HG03280 (cell line): ENCODE data around the gene MARF1.

Experiments used
- ATAC-seq: cut with Tn5 transposase; IDR thresholded peaks from one replicate; pipeline ENCODE4 v1.9.1; 2021; ENCODE audit warnings: mild to moderate bottlenecking, moderate library complexity; ENCODE audit not compliant: unreplicated experiment

MARF1 gene

GRCh38 chr16:15602285-15603044 is 40.5 kb downstream of the MARF1 start:
- no peak for ATAC-seq

- ATAC-seq: no peak
These were observed 41.6 kb downstream of the MARF1 start for GRCh38 chr16:15601212-15601879.

GRCh38 chr16:15599303-15600070 is 43.5 kb downstream of the MARF1 start:
- no peak for ATAC-seq

- ATAC-seq: no peak
These were observed 44.2 kb downstream of the MARF1 start for GRCh38 chr16:15598648-15599190.

- ATAC-seq: no peak
These were observed 44.9 kb downstream of the MARF1 start for GRCh38 chr16:15597822-15598647.

- no peak for ATAC-seq
These were observed 45.8 kb downstream of the MARF1 start for GRCh38 chr16:15597135-15597534.

- no peak for ATAC-seq
These were observed 48.1 kb downstream of the MARF1 start for GRCh38 chr16:15594711-15595320.

- no peak for ATAC-seq
These were observed 49.7 kb downstream of the MARF1 start for GRCh38 chr16:15593235-15593634.

GRCh38 chr16:15592324-15592723 is 50.6 kb downstream of the MARF1 start:
- ATAC-seq: no peak

- ATAC-seq: no peak
These were observed 55.7 kb downstream of the MARF1 start for GRCh38 chr16:15587152-15587825.

- ATAC-seq: no peak
These were observed 56.2 kb downstream of the MARF1 start for GRCh38 chr16:15586716-15587115.

GRCh38 chr16:15585956-15586355 is 57.0 kb downstream of the MARF1 start:
- no peak for ATAC-seq

- no peak for ATAC-seq
These were observed 59.4 kb downstream of the MARF1 start for GRCh38 chr16:15583526-15583925.

- no peak for ATAC-seq
These were observed 61.7 kb downstream of the MARF1 start for GRCh38 chr16:15581127-15581815.

GRCh38 chr16:15578824-15579223 is 64.1 kb downstream of the MARF1 start:
- ATAC-seq: no peak

- no peak for ATAC-seq
These were observed 65.7 kb downstream of the MARF1 start for GRCh38 chr16:15576960-15577958.

- ATAC-seq: no peak
These were observed 67.5 kb downstream of the MARF1 start for GRCh38 chr16:15575293-15576049.
